Measurements from ENCODE around the gene BCL7C.

DNA sequence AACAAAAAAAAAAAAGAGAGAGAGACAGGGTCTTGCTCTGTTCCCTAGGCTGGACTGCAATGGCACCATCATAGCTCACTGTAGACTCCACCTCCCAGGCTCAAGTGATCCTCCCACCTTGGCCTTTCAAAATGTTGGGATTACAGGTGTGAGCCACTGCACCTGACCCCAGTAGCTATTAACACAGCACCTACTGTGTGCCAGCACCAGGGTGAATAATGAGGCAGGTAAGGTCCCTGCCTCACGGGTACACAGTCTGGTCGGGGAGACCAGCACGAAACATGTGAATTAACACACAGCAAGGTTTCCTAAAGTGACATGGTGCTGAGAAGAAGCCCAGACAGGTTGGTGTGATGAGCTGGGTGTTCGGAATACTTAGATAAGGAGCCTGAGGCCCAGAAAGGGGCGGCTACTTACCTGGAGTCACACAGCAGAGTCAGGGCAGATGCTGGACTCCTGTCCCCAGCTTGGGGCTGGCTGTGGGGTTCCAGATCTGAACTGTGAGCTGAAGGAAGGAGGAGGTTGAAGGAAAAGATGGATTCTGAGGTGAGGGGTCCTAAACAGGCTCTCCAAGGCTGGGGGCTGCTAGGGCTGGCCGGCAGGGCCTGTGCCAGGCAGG, 19.0 kb upstream of the BCL7C start:
- TF ChIP-seq POLR2AphosphoS5 (IDR thresholded peaks at IDR 0.05; ENCODE audit: borderline replicate concordance, low read depth, low read length) = no peak
- TF ChIP-seq EZH2 (IDR thresholded peaks at IDR 0.05) = no peak
- no peak for TF ChIP-seq FOXP2 (optimal IDR thresholded peaks at IDR 0.05; ENCODE audit: control extremely low read depth, extremely low read length, insufficient read depth)
